ENCODE measurements around the gene NOP53.
"Not testable (repeated sequence)": the region's sequence is repeated elsewhere in the genome, so short reads cannot be mapped to it uniquely, and the experiment has no call there.

Gene NOP53

DNA sequence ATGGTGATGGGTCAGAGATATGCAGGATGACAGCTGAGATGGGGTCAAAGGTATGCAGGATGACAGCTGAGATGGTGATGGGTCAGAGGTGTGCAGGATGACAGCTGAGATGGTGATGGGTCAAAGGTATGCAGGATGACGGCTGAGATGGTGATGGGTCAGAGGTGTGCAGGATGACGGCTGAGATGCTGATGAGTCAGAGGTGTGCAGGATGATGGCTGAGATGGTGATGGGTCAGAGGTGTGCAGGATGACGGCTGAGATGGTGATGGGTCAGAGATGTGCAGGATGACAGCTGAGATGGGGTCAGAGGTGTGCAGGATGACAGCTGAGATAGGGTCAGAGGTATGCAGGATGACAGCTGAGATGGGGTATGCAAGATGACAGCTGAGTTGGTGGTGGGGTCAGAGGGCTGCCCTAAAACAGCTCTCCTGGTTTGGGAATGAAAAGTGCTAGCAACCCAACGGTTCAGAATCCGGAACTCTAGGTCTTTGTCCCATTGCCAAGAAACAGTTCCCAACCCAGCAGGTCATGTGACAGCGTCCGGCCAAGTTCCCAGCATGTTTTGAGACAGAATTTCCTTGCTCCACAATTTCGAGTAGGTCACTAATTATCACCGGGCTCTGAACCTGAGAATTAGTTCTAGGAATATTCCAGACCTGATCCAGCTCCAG lies 36.4 kb downstream of the NOP53 start:
- Histone ChIP-seq H3K27ac (no peak overlapping the region), H3K27me3 (ENCODE audit: insufficient read depth, low read depth, severe bottlenecking) (no peaks in the 10 kb centered on the region), H3K4me3 (ENCODE audit: low read depth, low read length) (no peak overlapping the region), H3K9me3 (ENCODE audit: severe bottlenecking) (no peaks in the 10 kb centered on the region), H3K36me3 (peaks cover 47% of the 10 kb centered on the region)
- TF ChIP-seq, protein P1, sequence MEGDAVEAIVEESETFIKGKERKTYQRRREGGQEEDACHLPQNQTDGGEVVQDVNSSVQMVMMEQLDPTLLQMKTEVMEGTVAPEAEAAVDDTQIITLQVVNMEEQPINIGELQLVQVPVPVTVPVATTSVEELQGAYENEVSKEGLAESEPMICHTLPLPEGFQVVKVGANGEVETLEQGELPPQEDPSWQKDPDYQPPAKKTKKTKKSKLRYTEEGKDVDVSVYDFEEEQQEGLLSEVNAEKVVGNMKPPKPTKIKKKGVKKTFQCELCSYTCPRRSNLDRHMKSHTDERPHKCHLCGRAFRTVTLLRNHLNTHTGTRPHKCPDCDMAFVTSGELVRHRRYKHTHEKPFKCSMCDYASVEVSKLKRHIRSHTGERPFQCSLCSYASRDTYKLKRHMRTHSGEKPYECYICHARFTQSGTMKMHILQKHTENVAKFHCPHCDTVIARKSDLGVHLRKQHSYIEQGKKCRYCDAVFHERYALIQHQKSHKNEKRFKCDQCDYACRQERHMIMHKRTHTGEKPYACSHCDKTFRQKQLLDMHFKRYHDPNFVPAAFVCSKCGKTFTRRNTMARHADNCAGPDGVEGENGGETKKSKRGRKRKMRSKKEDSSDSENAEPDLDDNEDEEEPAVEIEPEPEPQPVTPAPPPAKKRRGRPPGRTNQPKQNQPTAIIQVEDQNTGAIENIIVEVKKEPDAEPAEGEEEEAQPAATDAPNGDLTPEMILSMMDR (IDR thresholded peaks at IDR 0.05; ENCODE audit: low read depth, low read length) = no peak
- no peak for DNase-seq

DNA sequence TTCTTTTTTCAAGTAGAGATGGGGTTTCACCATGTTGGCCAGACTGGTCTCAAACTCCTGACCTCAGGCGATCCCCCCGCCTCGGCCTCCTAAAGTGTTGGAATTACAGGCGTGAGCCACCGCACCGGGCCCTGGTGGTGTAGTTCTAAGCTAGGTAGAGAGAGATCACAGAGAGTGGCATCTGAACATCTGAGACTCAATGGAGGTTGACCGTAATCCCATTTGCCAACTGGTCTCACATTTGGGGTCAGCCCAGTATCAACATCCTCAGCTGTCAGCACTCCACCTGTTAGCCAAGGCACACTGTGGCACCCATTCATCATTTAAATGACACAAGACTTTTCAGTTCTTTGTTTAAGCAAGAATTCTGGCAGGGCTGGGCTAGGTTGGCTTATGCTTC lies 41.2 kb downstream of the NOP53 start:
- TF ChIP-seq, protein P1 (IDR thresholded peaks at IDR 0.05; ENCODE audit: low read depth, low read length) = no peak
- Histone ChIP-seq H3K4me3 (ENCODE audit: low read depth, low read length) (no peak overlapping the region), H3K27me3 (ENCODE audit: insufficient read depth, low read depth, severe bottlenecking) (no peaks in the 10 kb centered on the region), H3K27ac (peak overlapping the region; percentile 46; the same call in 1 of the 2 replicates), H3K36me3 (peaks cover 35% of the 10 kb centered on the region), H3K9me3 (ENCODE audit: severe bottlenecking) (peaks cover 3% of the 10 kb centered on the region)
- DNase-seq = peak; percentile 61

DNA sequence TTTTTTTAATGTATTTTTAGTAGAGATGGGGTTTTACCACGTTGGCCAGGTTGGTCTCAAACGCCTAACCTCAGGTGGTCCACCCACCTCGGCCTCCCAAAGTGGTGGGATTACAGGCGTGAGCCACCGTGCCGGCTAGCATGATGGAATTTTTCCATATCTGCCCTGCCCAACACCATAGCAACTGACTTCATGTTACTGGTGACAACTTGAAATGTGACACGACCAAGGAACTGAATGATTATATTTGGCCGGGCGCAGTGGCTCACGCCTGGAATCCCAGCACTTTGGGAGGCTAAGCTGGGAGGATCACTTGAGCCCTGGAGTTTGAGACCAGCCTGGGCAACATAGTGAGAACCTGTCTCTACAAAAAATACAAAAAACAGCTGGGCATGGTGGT lies 42.0 kb downstream of the NOP53 start:
- H3K36me3 ChIP-seq = peaks cover 30% of the 10 kb centered on the region
- not testable (repeated sequence) for H3K4me3 ChIP-seq (ENCODE audit: low read depth, low read length); H3K9me3 ChIP-seq (ENCODE audit: severe bottlenecking); H3K27me3 ChIP-seq (ENCODE audit: insufficient read depth, low read depth, severe bottlenecking); H3K27ac ChIP-seq; DNase-seq

DNA sequence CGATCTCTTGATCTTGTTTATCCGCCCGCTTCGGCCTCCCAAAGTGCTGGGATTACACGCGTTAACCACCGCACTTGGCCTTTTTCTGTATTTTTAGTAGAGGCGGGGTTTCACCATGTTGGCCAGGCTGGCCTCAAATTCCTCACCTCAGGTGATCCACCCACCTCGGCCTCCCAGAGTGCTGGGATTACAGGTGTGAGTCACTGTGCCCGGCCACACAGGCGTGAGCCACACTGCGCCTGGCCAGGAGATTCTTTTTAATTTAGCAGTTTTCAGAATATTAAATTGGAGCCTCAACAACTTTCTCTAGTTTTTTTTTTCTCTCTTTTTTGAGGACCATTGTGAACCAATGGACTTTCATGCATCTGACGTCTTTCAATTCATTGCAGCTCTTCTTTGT lies 44.5 kb downstream of the NOP53 start:
- DNase-seq = peak; percentile 53
- Histone ChIP-seq H3K27ac (peak overlapping the region; percentile 78), H3K36me3 (peaks cover 11% of the 10 kb centered on the region), H3K9me3 (ENCODE audit: severe bottlenecking) (peaks cover 16% of the 10 kb centered on the region), H3K4me3 (ENCODE audit: low read depth, low read length) (peak overlapping the region; percentile 28)
- not testable (repeated sequence) for H3K27me3 ChIP-seq (ENCODE audit: insufficient read depth, low read depth, severe bottlenecking)

DNA sequence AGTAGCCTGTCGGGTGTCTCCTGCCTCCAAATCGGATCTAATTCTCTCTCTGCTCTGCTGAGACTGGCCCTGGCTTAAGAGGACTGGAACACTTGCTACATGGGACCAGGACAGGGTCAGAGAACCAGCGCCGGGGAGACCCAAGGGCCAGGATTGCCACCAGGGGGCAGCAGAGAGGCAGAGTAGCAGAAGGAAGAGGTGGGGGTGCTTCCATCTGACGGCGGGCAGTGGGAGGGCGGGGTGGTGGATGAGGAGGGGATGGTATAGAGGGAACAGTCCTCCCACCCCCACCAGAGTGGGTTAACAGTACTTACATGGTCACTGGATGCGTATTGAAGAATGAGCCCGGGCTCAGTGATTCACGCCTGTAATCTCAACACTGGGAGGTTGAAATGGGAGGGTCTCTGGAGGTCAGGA lies 45.1 kb downstream of the NOP53 start:
- Histone ChIP-seq H3K9me3 (ENCODE audit: severe bottlenecking) (peaks cover 16% of the 10 kb centered on the region), H3K36me3 (peaks cover 6% of the 10 kb centered on the region), H3K27ac (peak overlapping the region; percentile 78), H3K4me3 (ENCODE audit: low read depth, low read length) (no peak overlapping the region), H3K27me3 (ENCODE audit: insufficient read depth, low read depth, severe bottlenecking) (no peaks in the 10 kb centered on the region)
- TF ChIP-seq, protein P1 (IDR thresholded peaks at IDR 0.05; ENCODE audit: low read depth, low read length) = peak; percentile 75
- DNase-seq = peak; percentile 100

DNA sequence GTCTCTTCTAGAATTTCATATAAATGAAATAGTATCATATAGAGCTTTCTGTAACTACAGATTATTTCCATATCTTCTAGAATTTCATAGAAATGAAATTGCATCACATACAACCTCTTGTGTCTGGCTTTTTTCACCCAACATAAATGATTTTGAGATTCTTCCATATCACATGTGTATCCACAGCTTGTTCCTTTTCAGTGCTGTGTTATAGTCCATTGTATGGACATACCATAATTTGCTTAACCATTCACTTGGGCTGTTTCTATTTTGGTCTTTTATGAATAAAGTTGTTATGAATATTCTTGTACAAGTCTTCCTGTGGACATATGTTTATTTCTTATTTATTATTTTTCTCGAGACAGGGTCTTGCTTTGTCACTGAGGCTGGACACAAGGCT lies 47.3 kb downstream of the NOP53 start:
- Histone ChIP-seq H3K27me3 (ENCODE audit: insufficient read depth, low read depth, severe bottlenecking) (no peaks in the 10 kb centered on the region), H3K36me3 (no peaks in the 10 kb centered on the region; the same call in 1 of the 2 replicates), H3K27ac (no peak overlapping the region), H3K9me3 (ENCODE audit: severe bottlenecking) (peaks cover 16% of the 10 kb centered on the region), H3K4me3 (ENCODE audit: low read depth, low read length) (no peak overlapping the region)
- no peak for DNase-seq
- TF ChIP-seq, protein P1 (IDR thresholded peaks at IDR 0.05; ENCODE audit: low read depth, low read length) = no peak

DNA sequence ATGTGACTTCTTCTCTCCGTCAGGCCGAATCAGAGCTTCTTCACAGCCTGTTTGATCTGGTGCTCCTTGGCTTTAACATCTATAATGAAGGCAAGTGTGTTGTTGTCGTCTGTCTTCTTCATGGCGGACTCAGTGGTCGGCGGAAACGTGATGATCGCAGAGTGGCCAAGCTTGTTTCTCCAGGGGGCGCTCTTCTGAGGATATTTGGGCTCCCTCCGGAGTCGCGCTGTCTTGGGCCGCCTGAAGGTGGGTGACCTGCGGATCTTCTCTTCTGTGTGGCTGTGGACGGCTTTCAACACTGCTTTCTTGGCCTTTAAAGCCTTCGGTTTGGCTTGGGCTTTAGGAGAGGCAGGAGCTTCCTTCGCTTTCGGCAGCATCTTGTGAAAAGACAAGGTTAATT lies 49.2 kb downstream of the NOP53 start:
- no peak overlapping the region for H3K27ac ChIP-seq
- no peaks in the 10 kb centered on the region for H3K36me3 ChIP-seq
- TF ChIP-seq, protein P1 (IDR thresholded peaks at IDR 0.05; ENCODE audit: low read depth, low read length) = peak; percentile 21; the same call in 1 of the 2 replicates
- H3K4me3 ChIP-seq (ENCODE audit: low read depth, low read length) = no peak overlapping the region
- peaks cover 13% of the 10 kb centered on the region for H3K9me3 ChIP-seq (ENCODE audit: severe bottlenecking)
- no peaks in the 10 kb centered on the region for H3K27me3 ChIP-seq (ENCODE audit: insufficient read depth, low read depth, severe bottlenecking)
- DNase-seq = no peak
